ENCODE results near the gene HPS3. TPM values are rescaled to one million over a fixed set of nuclear protein-coding genes. Genes with fewer than 3 reads are reported as not detected.

Gene HPS3
- total RNA-seq, 1 donor from 2014 or later = 25.1 TPM

DNA sequence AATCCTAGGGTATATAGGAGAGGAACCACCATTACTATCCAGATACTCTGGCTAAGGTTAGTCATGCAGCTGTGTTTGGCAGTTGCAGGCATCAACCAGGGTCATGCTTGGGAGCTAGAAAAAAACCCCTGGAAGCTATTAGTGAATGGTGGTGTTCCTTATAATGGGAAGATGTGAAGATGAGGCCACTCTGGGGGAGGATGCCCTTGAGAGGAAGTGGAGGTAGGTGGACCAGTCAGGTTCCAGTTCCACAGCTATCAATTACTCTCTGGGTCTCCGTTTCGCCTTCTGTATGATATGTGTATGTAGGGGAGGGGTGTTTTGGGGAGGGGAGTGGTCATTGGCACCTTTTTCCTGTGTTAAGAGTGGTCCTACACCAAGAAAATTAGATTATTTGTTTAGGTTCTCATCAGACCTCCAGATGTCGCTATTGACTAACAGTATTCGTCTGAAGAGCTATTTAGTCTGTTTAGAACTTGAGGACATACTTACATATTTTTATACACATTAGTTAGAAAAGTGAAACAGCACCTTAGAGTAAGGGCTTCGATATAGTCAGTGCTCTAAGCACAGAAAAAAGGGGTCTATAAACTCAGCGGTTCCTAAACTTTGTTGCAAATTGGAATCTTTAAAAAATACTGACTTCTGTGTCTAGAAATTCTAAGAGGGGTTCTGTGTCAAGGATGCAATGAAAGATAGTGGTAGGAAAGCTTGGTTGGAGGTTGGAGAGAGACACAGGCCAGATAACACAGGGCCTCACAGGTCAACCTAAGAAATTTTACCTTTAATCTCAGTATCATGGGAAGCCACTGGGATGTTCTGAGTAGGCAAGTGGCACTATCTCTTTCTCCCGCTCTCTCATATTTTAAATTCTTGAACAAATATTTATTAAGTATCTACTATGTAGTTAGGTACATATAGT is 9.1 kb upstream of the HPS3 start:
- Histone ChIP-seq H3K4me1 (peaks cover 4% of the 10 kb centered on the region), H3K4me3 (no peak overlapping the region), H3K9me3 (no peaks in the 10 kb centered on the region), H3K27ac (no peak overlapping the region), H3K36me3 (no peaks in the 10 kb centered on the region), H3K27me3 (ENCODE audit: low read depth) (no peaks in the 10 kb centered on the region)
- ATAC-seq (peak; percentile 83 to 91), DNase-seq (no peak)
- intact Hi-C loops (cut with DNase I) = loop anchor here (5.0 kb wide), 1 partner anchor 152 kb away; no protein-coding TSS in a partner anchor
- TF ChIP-seq, protein P1, sequence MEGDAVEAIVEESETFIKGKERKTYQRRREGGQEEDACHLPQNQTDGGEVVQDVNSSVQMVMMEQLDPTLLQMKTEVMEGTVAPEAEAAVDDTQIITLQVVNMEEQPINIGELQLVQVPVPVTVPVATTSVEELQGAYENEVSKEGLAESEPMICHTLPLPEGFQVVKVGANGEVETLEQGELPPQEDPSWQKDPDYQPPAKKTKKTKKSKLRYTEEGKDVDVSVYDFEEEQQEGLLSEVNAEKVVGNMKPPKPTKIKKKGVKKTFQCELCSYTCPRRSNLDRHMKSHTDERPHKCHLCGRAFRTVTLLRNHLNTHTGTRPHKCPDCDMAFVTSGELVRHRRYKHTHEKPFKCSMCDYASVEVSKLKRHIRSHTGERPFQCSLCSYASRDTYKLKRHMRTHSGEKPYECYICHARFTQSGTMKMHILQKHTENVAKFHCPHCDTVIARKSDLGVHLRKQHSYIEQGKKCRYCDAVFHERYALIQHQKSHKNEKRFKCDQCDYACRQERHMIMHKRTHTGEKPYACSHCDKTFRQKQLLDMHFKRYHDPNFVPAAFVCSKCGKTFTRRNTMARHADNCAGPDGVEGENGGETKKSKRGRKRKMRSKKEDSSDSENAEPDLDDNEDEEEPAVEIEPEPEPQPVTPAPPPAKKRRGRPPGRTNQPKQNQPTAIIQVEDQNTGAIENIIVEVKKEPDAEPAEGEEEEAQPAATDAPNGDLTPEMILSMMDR (IDR thresholded peaks at IDR 0.05) = peak; percentile 60

DNA sequence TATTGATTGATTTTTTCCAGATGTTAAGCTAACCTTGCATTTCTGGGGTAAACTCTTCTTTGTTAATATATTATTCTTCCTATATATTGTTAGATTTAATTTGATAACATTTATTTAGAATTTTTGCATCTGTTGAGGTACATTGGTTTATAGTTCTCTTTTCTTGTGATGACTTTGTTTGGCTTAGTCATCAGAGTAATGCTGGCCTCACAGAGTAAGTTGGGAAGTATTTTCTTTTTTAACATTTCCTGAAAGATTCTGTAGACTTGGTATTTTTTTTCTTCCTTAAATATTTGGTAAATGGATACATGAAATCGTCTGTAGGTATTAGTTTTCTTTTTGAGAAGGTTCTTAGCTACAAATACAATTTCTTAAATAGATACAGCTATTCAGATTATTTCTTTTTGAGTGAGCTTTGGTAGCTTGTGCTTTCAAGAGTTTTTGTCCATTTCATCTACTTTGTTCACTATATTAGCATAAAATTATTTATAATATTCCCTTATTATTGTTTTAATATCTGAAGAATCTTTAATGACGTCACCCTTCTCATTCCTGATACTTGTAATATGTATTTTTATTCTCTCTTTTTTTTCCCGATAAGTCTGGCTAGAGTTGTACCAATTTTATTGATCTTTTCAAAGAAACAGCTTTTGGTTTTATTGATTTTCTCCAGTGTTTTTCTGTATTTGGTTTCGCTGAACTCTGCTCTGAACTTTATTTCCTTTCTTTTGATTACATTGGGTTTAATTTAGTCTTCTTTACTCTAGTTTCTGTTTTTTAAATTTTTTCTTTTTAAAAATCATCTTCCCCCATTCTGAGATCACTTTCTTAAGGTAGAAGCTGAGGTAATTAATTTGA is 6.5 kb upstream of the HPS3 start:
- Histone ChIP-seq H3K27ac (no peak overlapping the region), H3K36me3 (no peaks in the 10 kb centered on the region), H3K4me3 (no peak overlapping the region), H3K27me3 (ENCODE audit: low read depth) (no peaks in the 10 kb centered on the region), H3K9me3 (no peaks in the 10 kb centered on the region), H3K4me1 (peaks cover 5% of the 10 kb centered on the region)
- TF ChIP-seq, protein P1 (IDR thresholded peaks at IDR 0.05) = no peak
- DNase-seq = no peak
- intact Hi-C loops (cut with DNase I) = loop anchor here (5.0 kb wide), 1 partner anchor 149 kb away; no protein-coding TSS in a partner anchor
- ATAC-seq = no peak

DNA sequence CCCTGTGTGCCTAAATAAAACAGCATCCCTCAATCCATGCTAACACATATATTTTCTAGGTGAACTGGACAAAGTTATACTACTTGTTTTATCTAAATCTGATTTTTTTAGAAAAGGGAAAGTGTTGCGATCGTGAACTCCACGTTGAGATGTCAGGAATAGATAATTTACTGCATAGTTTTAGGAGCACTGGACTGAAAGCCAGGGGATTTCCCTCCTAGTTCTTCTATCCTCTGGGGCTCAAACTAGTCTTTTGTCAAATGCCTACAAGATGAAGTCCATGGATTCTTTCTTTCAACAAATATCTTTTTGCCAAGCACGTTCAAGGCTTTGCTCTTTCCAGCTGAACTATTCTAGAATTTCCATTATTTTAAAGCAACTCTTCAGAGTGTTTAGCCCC is 617 bp upstream of the HPS3 start:
- DNase-seq = no peak

DNA sequence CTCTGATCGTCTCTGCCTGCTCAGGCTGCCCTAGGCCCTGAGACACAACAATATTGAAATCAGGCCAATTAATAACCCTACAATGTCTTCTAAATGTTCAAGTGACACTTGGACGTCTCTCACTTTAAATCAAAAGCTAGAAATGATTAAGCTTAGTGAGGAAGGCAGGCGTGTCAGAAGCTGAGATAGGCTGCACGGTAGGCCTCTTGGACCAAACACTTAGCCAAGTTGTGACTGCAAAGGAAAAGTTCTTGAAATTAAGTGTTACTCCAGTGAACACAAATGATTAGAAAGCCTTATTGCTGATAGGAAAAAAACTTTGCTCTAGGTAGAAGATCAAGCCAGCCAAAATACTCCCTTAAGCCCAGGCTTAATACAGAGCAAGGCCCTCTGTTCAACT is 2.2 kb downstream of the HPS3 start:
- DNase-seq = no peak
- Histone ChIP-seq H3K4me1 (peaks cover 37% of the 10 kb centered on the region), H3K27me3 (ENCODE audit: low read depth) (no peaks in the 10 kb centered on the region), H3K4me3 (peak overlapping the region; percentile 97), H3K9me3 (no peaks in the 10 kb centered on the region), H3K27ac (peak overlapping the region; percentile 33), H3K36me3 (no peaks in the 10 kb centered on the region)
- TF ChIP-seq, protein P1 (IDR thresholded peaks at IDR 0.05) = no peak
- intact Hi-C loops (cut with DNase I) = no loop called here
- ATAC-seq = peak in 1 of 2 donors; percentile 31

More for the DNA sequence above, 617 bp upstream of the HPS3 start:
- Histone ChIP-seq H3K27ac (peak overlapping the region; percentile 96), H3K36me3 (no peaks in the 10 kb centered on the region), H3K4me3 (peak overlapping the region; percentile 97), H3K4me1 (peaks cover 37% of the 10 kb centered on the region), H3K27me3 (ENCODE audit: low read depth) (no peaks in the 10 kb centered on the region), H3K9me3 (no peaks in the 10 kb centered on the region)
- intact Hi-C loops (cut with DNase I) = no loop called here
- TF ChIP-seq, protein P1 (IDR thresholded peaks at IDR 0.05) = no peak
- ATAC-seq = no peak

DNA sequence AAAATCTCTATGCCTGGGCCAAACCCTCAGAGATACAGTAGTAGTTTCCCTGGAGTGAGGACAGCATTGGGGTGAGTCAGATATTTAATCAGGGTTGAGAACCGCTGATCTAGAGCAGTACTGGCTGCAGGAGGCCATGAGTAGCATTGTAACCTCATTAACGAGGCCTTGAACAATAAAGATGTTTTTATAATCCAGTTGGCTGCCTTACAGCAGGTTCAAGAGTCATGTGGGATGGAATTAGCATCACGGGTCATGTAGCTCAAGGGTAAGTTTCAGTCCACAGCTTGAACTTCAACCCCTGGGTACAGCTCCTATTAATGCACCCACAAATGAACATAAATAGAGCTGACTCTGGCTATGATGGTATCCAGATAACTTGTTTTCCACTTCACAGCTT is 5.1 kb downstream of the HPS3 start:
- intact Hi-C loops (cut with DNase I) = no loop called here
- Histone ChIP-seq H3K27me3 (ENCODE audit: low read depth) (no peaks in the 10 kb centered on the region), H3K4me3 (no peak overlapping the region), H3K4me1 (peaks cover 25% of the 10 kb centered on the region), H3K27ac (no peak overlapping the region), H3K9me3 (no peaks in the 10 kb centered on the region), H3K36me3 (no peaks in the 10 kb centered on the region)
- TF ChIP-seq, protein P1 (IDR thresholded peaks at IDR 0.05) = no peak
- ATAC-seq (no peak), DNase-seq (no peak)

Data from lower lobe of right lung (tissue), 2 donors.